Panc1 (cell line): ENCODE results near the gene SPTBN4. TPM values are rescaled to one million over a fixed set of nuclear protein-coding genes. Genes with fewer than 3 reads are reported as not detected.

ENCODE experiments used
- ATAC-seq: fragments of 200-7000 bp; cut with Tn5 transposase; 2 replicates; pipeline ENCODE4 v1.9.1; 2020; ENCODE audit warnings: mild to moderate bottlenecking, moderate library complexity
- BruUV-seq: library from RNA; stranded (reverse); fragments of 400-500 nt; replicated peaks from 2 replicates; lab custom pipeline; 2021; lab: Mats Ljungman, UMichigan
- CTCF ChIA-PET: fragments of 300-600 bp; sonication (Branson Sonifier 250); formaldehyde crosslinking; loops from one replicate; lab custom pipeline; 2022; ENCODE audit warnings: antibody characterized with exemption; lab: Charles Lee
- POLR2A ChIA-PET: fragments of 300-600 bp; sonication (Branson Sonifier 250); formaldehyde crosslinking; loops from one replicate; lab custom pipeline; 2022; ENCODE audit warnings: antibody characterized with exemption; lab: Charles Lee
- DNase-seq: peaks from one replicate; pipeline ENCODE4 v3.0.0-alpha.2; 2010; ENCODE audit warnings: low read depth, low spot score
- H3K27ac ChIP-seq: 2 replicates; pipeline ENCODE4 v1.5.1; 2011; ENCODE audit warnings: mild to moderate bottlenecking, low read length, inconsistent platforms
- H3K27me3 ChIP-seq: fragments of 200-500 bp; sonication (Bioruptor generic); 2 replicates; pipeline ENCODE4 v1.6.0; 2014; ENCODE audit warnings: low read length, inconsistent platforms; ENCODE audit not compliant: control insufficient read depth, insufficient read depth
- H3K36me3 ChIP-seq: fragments of 200-500 bp; sonication (Bioruptor generic); 2 replicates; pipeline ENCODE4 v1.5.1; 2014; ENCODE audit warnings: inconsistent platforms, mild to moderate bottlenecking, low read length, moderate library complexity; ENCODE audit not compliant: control insufficient read depth, insufficient read depth
- H3K4me1 ChIP-seq: 2 replicates; pipeline ENCODE4 v1.5.1; 2011; ENCODE audit warnings: inconsistent platforms, mild to moderate bottlenecking, low read length, moderate library complexity; ENCODE audit not compliant: control insufficient read depth, insufficient read depth
- H3K4me3 ChIP-seq, 2 experiments: 2 replicates each; pipeline ENCODE4 v1.5.1; 2011 to 2012; ENCODE audit warnings: low read depth in 2 of 2, low read length in 2 of 2, mild to moderate bottlenecking in 2 of 2, inconsistent platforms in 1 of 2, moderate library complexity in 1 of 2
- H3K9me3 ChIP-seq: fragments of 200-500 bp; sonication (Bioruptor generic); 2 replicates; pipeline ENCODE4 v1.5.1; 2014; ENCODE audit warnings: low read depth, mild to moderate bottlenecking, inconsistent platforms, low read length, moderate library complexity; ENCODE audit not compliant: control insufficient read depth, insufficient read depth
- CTCF ChIP-seq: fragments of 450-650 bp; IDR thresholded peaks from 2 replicates; pipeline ENCODE4 v1.5.1; 2017; ENCODE audit warnings: mild to moderate bottlenecking
- POLR2AphosphoS5 ChIP-seq: IDR thresholded peaks from 2 replicates; pipeline ENCODE4 v1.6.1; 2012; ENCODE audit warnings: mild to moderate bottlenecking, low read depth, low read length, moderate library complexity
- SIN3A ChIP-seq: IDR thresholded peaks from 2 replicates; pipeline ENCODE4 v1.6.1; 2012; ENCODE audit warnings: low read depth, mild to moderate bottlenecking, low read length, moderate library complexity, borderline replicate concordance; ENCODE audit not compliant: insufficient read depth
- TCF7L2 ChIP-seq: IDR thresholded peaks from 2 replicates; pipeline ENCODE4 v1.6.1; 2011; ENCODE audit warnings: mild to moderate bottlenecking, low read depth, low read length, inconsistent platforms
- in situ Hi-C: cut with HindIII; loops from 2 replicates; pipeline ENCODE4 v1.10.0; 2016; ENCODE audit warnings: low sequenced_read_pairs, low pct_unique_long_range_greater_than_20kb
- intact Hi-C: fragments of 100-400 bp; cut with micrococcal nuclease; formaldehyde crosslinking; loops from one replicate; pipeline ENCODE4 v1.10.0; 2022; ENCODE audit not compliant: unreplicated experiment
- total RNA-seq: library from RNA; stranded (reverse); gene quantifications from one replicate; pipeline ENCODE4 v1.2.1, GENCODE V29; 2021; ENCODE audit not compliant: unreplicated experiment
- TF ChIP-seq, protein P1 (sequence below), 2 experiments: IDR thresholded peaks; 2 replicates each; pipeline ENCODE4 v1.6.1; 2011 to 2012; ENCODE audit warnings: low read depth in 2 of 2, control low read depth in 1 of 2, low read length in 1 of 2, mild to moderate bottlenecking in 1 of 2, moderate library complexity in 1 of 2; ENCODE audit not compliant: insufficient read depth in 1 of 2

SPTBN4 gene
- total RNA-seq, 1 experiment from 2014 or later: 1.2 TPM

GRCh38 chr19:40550951-40551350 is 84.2 kb downstream of the SPTBN4 start:
- H3K27ac ChIP-seq: no peak overlapping the region
- POLR2A ChIA-PET: no interaction called here
- H3K4me1 ChIP-seq: no peaks in the 10 kb centered on the region; the same call in 1 of the 2 replicates
- intact Hi-C loops (no loop called here), in situ Hi-C loops (no loop called here)
- no peaks in the 10 kb centered on the region for H3K36me3 ChIP-seq
- no peaks in the 10 kb centered on the region for H3K27me3 ChIP-seq
- CTCF ChIA-PET: no interaction called here
- no peak for ATAC-seq
- no TSS peak for BruUV-seq
- no peak for DNase-seq
- H3K4me3 ChIP-seq: no peak overlapping the region
- TF ChIP-seq, protein P1, sequence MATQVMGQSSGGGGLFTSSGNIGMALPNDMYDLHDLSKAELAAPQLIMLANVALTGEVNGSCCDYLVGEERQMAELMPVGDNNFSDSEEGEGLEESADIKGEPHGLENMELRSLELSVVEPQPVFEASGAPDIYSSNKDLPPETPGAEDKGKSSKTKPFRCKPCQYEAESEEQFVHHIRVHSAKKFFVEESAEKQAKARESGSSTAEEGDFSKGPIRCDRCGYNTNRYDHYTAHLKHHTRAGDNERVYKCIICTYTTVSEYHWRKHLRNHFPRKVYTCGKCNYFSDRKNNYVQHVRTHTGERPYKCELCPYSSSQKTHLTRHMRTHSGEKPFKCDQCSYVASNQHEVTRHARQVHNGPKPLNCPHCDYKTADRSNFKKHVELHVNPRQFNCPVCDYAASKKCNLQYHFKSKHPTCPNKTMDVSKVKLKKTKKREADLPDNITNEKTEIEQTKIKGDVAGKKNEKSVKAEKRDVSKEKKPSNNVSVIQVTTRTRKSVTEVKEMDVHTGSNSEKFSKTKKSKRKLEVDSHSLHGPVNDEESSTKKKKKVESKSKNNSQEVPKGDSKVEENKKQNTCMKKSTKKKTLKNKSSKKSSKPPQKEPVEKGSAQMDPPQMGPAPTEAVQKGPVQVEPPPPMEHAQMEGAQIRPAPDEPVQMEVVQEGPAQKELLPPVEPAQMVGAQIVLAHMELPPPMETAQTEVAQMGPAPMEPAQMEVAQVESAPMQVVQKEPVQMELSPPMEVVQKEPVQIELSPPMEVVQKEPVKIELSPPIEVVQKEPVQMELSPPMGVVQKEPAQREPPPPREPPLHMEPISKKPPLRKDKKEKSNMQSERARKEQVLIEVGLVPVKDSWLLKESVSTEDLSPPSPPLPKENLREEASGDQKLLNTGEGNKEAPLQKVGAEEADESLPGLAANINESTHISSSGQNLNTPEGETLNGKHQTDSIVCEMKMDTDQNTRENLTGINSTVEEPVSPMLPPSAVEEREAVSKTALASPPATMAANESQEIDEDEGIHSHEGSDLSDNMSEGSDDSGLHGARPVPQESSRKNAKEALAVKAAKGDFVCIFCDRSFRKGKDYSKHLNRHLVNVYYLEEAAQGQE (IDR thresholded peaks at IDR 0.05; ENCODE audit: insufficient read depth in 1 of 2, low read depth in 2 of 2, low read length in 1 of 2): no peak
- TF ChIP-seq POLR2AphosphoS5 (no peak), SIN3A (no peak), CTCF (no peak), TCF7L2 (no peak)
- H3K9me3 ChIP-seq: no peaks in the 10 kb centered on the region

DNA sequence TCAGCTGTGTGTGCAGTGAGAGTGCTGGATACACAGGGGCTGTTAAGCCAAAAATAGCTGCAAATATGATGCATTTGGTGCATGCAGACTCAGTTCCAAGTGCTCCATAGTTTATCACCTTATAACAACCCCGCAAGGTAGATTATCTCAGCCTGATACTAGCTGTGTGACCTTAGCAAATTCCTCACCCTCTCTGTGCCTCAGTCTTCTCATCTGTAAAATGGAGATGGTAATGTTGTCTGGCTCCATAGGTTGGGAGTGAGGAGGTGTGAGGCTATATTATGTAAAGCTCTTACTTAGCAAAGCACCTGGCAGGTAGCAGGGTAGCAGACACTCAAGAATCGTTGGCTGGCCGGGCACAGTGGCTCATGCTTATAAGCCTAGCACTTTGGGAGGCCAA is 86.0 kb downstream of the SPTBN4 start:
- DNase-seq (no peak), ATAC-seq (no peak)
- POLR2A ChIA-PET: no interaction called here
- BruUV-seq: no TSS peak
- intact Hi-C loops: no loop called here
- in situ Hi-C loops: no loop called here
- Histone ChIP-seq H3K4me3 (no peak overlapping the region), H3K9me3 (no peaks in the 10 kb centered on the region), H3K27me3 (no peaks in the 10 kb centered on the region), H3K27ac (no peak overlapping the region), H3K36me3 (no peaks in the 10 kb centered on the region), H3K4me1 (no peaks in the 10 kb centered on the region; the same call in 1 of the 2 replicates)
- TF ChIP-seq TCF7L2 (no peak), POLR2AphosphoS5 (no peak), CTCF (no peak), SIN3A (no peak)
- TF ChIP-seq, protein P1 (IDR thresholded peaks at IDR 0.05; ENCODE audit: insufficient read depth in 1 of 2, low read depth in 2 of 2, low read length in 1 of 2): no peak
- CTCF ChIA-PET: no interaction called here
